ENCODE measurements around the gene NTN4.
"Not testable (repeated sequence)": the region's sequence is repeated elsewhere in the genome, so short reads cannot be mapped to it uniquely, and the experiment has no call there.

The NTN4 gene

DNA sequence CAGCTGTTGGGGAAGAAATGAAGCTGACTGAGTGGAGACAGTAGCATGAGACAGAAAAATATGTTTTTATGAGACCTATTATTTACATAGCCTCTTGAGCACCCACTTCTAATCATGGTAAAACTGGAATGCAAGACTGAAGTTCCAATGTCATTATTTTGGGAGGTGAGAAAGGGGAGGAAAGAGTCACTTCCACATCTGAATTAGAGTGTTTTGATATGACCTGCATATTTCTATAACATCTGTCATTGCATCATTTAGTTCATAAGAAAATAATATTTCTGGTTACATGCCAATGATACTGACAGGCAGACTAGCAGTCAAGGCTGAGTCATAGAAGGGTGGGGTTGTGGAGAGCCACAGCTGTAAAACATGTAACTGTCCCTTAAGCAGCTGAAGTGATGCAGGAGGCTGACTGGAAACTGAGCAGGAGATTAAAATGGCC, 26.7 kb downstream of the NTN4 start:
- no peak for TF ChIP-seq TAF1 (IDR thresholded peaks at IDR 0.05; ENCODE audit: borderline replicate concordance, low read depth, low read length)
- TF ChIP-seq POLR2AphosphoS5 (IDR thresholded peaks at IDR 0.05; ENCODE audit: low read depth, low read length): no peak
- no peak for TF ChIP-seq POLR2A (IDR thresholded peaks at IDR 0.05; ENCODE audit: low read depth, low read length)
- DNase-seq (ENCODE audit: insufficient read length): no peak
- FAIRE-seq: no peak

DNA sequence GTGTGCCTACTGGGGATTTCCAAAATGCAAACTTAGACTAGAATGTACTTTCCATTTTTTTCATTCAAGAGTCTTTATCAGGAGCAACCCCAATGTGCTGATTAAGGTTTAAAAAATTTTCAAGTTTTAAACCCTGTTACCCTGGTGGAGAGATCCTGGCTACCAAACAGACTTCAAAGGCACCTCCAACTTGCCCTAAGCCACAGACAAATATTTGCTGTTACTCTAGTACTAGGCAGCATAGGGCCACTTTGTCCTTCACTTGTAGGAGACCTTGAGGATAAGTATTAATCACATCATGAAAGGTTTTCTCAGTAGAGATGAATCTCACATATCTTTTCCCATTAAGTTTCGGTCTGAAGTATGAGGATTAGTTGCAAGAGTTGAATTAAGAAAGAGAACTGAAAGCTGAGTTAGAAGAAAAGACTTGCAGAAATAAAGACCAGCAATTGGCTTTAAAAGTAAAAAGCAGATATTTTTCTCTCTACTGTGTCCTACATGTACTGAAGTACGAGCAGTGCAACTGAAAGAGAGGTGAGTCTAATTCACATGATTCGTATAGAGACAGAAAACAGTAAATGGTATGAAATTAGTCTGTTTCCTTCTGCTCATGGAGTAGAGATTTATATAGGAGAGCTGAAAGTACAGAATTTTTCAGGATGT, 28.3 kb downstream of the NTN4 start:
- FAIRE-seq (no peak), DNase-seq (ENCODE audit: insufficient read length) (no peak)
- TF ChIP-seq POLR2AphosphoS5 (IDR thresholded peaks at IDR 0.05; ENCODE audit: low read depth, low read length) (no peak), TAF1 (IDR thresholded peaks at IDR 0.05; ENCODE audit: borderline replicate concordance, low read depth, low read length) (no peak), POLR2A (IDR thresholded peaks at IDR 0.05; ENCODE audit: low read depth, low read length) (no peak)

DNA sequence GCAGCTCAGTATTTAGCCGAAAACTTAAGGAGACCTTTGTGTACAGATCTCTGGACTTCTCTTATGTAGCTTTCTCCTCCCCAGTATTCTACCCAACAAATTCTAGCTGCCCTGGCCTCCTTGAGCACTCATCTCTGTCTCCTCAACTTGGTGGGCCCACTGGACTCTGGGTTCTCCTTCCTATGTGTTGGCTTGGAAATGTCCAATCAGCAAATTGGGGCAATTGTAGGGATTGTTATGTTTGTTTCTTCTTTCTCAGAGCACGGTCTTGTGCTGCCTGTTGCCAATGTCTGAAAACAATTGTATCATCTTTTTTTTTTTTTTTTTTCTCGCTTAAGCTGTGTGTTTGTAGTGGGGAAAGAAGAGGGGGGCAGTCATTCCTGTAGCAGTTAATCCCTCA, 30.2 kb downstream of the NTN4 start:
- TF ChIP-seq POLR2AphosphoS5 (IDR thresholded peaks at IDR 0.05; ENCODE audit: low read depth, low read length): no peak
- no peak for TF ChIP-seq POLR2A (IDR thresholded peaks at IDR 0.05; ENCODE audit: low read depth, low read length)
- TF ChIP-seq TAF1 (IDR thresholded peaks at IDR 0.05; ENCODE audit: borderline replicate concordance, low read depth, low read length): no peak
- no peak for FAIRE-seq
- DNase-seq (ENCODE audit: insufficient read length): no peak

DNA sequence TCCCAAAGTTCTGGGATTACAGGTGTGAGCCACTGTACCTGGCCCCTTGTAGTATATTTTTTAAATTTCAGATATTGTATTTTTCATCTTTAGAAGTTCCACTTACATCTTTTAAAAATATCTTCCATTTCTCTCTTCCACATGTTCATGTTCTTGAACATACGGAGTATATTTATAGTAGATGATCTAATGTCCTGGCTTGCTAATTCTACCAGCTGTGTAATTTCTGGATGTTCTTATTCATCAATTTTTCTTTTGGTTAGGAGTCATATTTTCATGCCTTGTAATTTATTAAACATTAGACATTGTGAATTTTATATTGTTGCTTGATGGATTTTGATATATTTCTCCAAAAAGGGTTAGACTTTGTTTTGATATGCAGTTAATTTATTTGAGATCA, 30.8 kb downstream of the NTN4 start:
- TF ChIP-seq TAF1 (IDR thresholded peaks at IDR 0.05; ENCODE audit: borderline replicate concordance, low read depth, low read length) (no peak), POLR2A (IDR thresholded peaks at IDR 0.05; ENCODE audit: low read depth, low read length) (no peak), POLR2AphosphoS5 (IDR thresholded peaks at IDR 0.05; ENCODE audit: low read depth, low read length) (no peak)
- DNase-seq (ENCODE audit: insufficient read length) (no peak), FAIRE-seq (no peak)

DNA sequence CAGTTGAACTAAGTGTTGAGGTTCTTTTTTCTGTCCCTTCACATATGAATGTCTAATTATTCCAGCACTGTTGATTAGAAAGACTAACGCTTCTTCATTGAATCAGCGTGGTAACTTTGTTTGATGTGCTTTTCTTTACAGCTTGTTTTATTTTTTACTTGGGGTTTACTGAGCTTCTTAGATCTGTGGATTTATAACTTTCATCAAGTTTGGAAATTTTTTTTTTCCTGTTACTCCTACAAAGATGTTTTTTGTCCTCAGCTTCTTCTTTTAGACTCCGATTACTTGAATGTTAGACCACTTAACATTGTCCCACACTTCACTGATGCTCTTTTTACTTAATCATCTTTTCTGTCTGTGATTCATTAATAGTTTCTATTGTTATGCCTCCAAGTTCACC, 31.5 kb downstream of the NTN4 start:
- FAIRE-seq (no peak), DNase-seq (ENCODE audit: insufficient read length) (no peak)
- TF ChIP-seq POLR2AphosphoS5 (IDR thresholded peaks at IDR 0.05; ENCODE audit: low read depth, low read length) (no peak), TAF1 (IDR thresholded peaks at IDR 0.05; ENCODE audit: borderline replicate concordance, low read depth, low read length) (no peak), POLR2A (IDR thresholded peaks at IDR 0.05; ENCODE audit: low read depth, low read length) (no peak)

DNA sequence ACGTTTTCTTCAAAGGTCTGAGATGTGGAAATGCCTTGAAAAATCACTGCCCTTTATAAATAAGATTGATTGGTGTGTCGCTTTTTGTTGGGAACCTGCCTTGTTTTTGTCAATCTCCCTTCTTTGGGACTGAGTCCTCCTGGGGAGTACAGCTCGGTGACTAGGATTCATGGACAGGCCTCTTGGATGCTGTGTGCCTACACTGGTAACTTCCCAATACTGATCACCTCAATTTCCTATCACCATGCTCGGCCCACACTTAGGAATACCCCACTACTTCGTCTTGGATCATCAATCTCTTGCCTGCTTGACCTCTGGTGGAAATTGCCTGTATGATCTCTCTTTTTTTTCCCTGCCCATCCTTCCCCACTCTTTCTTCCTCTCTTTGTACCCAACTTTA, 34.2 kb downstream of the NTN4 start:
- DNase-seq (ENCODE audit: insufficient read length): no peak
- no peak for FAIRE-seq
- TF ChIP-seq POLR2AphosphoS5 (IDR thresholded peaks at IDR 0.05; ENCODE audit: low read depth, low read length) (no peak), TAF1 (IDR thresholded peaks at IDR 0.05; ENCODE audit: borderline replicate concordance, low read depth, low read length) (no peak), POLR2A (IDR thresholded peaks at IDR 0.05; ENCODE audit: low read depth, low read length) (no peak)

DNA sequence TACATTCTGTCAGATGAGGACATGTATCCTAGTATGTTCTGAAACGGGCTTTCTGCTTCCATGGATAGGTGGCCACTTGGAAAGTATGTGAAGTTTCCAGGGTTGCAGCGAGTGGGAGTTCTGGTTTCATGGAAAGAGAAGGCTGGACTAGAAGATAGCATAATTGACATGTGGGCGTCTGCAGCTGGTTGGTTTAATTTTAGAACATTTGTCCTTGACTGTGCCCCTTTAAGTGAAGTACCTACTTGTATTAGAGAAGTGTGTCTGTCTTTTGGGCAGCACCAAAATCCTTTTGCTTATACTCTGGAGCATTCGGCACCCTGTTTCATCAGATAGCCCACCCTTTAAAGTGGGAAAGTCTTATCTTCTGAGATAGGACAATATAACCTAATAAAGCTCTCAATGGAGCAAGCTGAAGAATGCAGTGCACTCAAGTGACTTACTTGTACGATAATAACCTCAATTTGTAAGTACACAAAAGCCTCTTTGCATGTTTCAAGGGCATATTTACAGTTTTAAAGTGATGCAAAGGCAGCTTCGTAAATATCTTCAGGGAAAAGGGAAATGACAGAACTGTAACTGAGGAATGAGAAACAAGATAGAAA, 35.2 kb downstream of the NTN4 start:
- FAIRE-seq (no peak), DNase-seq (ENCODE audit: insufficient read length) (no peak)
- TF ChIP-seq POLR2A (IDR thresholded peaks at IDR 0.05; ENCODE audit: low read depth, low read length): no peak
- TF ChIP-seq POLR2AphosphoS5 (IDR thresholded peaks at IDR 0.05; ENCODE audit: low read depth, low read length): no peak
- TF ChIP-seq TAF1 (IDR thresholded peaks at IDR 0.05; ENCODE audit: borderline replicate concordance, low read depth, low read length): no peak

DNA sequence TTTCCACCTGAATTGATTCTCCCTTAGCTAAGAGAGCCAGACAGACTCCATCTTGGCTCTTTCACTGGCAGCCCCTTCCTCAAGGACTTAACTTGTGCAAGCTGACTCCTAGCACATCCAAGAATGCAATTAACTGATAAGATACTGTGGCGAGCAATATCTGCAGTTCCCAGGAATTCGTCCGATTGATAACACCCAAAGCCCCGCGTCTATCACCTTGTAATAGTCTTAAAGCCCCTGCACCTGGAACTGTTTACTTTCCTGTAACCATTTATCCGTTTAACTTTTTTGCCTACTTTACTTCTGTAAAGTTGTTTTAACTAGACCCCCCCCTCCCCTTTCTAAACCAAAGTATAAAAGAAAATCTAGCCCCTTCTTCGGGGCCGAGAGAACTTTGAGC, 44.5 kb downstream of the NTN4 start:
- not testable (repeated sequence) for DNase-seq (ENCODE audit: insufficient read length); FAIRE-seq

DNA sequence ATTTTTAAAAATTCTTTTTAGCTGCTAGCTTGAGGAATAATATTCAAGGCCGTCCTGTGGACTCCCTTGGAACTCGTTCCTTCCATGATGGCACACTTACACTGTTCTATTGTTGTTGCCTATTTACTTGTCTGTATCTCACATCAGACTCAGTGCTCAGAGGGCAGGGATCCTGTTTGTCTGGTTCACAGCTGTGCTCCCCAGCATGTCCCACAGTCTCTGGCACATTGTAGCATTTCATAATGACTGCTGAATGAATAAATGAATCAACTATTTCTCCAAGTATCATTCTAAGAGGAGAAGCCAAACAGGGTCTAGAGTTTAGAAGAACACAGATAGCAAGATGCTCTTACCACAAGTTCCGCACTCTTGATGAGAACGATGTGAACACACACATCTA, 48.0 kb downstream of the NTN4 start:
- no peak for DNase-seq (ENCODE audit: insufficient read length)
- no peak for FAIRE-seq
- no peak for TF ChIP-seq POLR2A (IDR thresholded peaks at IDR 0.05; ENCODE audit: low read depth, low read length)
- TF ChIP-seq POLR2AphosphoS5 (IDR thresholded peaks at IDR 0.05; ENCODE audit: low read depth, low read length): no peak
- TF ChIP-seq TAF1 (IDR thresholded peaks at IDR 0.05; ENCODE audit: borderline replicate concordance, low read depth, low read length): no peak

DNA sequence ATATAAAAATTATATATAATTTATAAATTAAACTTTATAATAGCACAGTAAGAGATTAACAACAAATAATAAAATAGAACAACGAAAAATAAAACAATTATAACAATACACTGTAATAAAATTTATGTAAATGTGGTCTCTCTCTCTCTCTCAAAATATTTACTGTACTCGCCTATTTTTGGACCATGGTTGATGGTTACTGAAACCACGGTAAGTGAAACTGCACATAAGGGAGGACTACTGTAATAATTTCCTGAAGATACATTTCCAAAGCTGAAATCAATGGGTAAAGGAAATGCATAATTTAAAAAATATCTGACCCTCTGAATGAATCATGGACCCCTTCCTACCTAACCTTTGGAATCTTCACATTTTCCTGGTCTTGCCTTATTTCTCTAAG, 48.9 kb downstream of the NTN4 start:
- DNase-seq (ENCODE audit: insufficient read length): no peak
- TF ChIP-seq POLR2AphosphoS5 (IDR thresholded peaks at IDR 0.05; ENCODE audit: low read depth, low read length) (no peak), TAF1 (IDR thresholded peaks at IDR 0.05; ENCODE audit: borderline replicate concordance, low read depth, low read length) (no peak), POLR2A (IDR thresholded peaks at IDR 0.05; ENCODE audit: low read depth, low read length) (no peak)
- FAIRE-seq: no peak

DNA sequence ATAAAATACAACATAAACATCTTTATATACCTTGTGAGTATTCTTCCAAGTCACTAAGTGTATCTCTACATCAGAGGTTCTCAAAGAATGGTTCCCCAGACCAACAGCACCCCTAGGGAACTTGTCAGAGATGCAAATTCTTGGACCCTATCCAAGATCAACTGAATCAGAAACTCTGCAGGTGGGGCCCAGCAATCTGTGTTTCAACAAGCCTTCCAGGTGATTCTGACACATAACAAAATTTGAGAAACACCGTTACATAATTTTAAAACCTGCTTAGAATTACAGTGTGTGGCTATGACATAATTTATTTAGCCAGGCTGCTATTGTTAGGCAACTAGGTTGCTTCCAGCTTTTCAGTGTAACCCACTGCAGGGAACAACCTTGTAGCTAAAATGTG, 49.8 kb downstream of the NTN4 start:
- no peak for FAIRE-seq
- TF ChIP-seq POLR2A (IDR thresholded peaks at IDR 0.05; ENCODE audit: low read depth, low read length): no peak
- TF ChIP-seq TAF1 (IDR thresholded peaks at IDR 0.05; ENCODE audit: borderline replicate concordance, low read depth, low read length): no peak
- TF ChIP-seq POLR2AphosphoS5 (IDR thresholded peaks at IDR 0.05; ENCODE audit: low read depth, low read length): no peak
- no peak for DNase-seq (ENCODE audit: insufficient read length)

DNA sequence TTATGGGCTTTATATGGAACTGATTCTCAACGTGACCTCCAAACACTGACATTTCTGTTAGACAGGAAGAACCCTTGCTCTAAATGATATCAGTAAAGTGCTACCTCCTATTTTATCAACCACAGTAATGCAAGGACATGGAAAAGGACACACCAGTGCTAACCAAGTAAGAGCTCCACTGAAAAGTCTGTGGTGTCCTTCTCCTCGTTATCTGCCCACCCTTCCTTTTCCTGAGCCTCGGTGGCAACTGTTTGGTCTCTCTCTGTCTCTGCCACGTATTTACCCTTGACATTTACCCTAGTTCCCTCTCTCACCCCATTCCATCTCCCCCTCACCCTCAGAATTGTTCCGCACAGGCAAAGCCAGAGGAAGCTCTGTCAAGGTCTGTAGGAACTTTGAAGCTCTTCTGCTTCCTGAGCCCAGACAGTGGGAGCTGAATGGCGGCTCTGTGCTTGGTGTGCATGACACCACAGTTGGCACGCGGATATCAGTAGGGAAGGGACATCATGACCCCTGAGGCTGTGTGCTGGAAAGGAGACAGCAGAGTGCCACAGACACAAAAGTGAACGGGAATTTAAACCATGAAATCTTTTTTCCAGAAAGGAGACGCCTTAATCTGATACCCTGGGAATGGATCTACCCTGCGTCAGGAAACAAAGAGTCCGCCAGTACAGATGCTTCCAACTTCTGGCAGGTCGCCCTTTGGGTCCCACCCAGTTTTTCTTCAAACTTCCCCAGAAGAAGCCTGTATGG, 50.8 kb downstream of the NTN4 start:
- FAIRE-seq: no peak

More for the DNA sequence above, 50.8 kb downstream of the NTN4 start:
- TF ChIP-seq POLR2AphosphoS5 (IDR thresholded peaks at IDR 0.05; ENCODE audit: low read depth, low read length) (no peak), TAF1 (IDR thresholded peaks at IDR 0.05; ENCODE audit: borderline replicate concordance, low read depth, low read length) (no peak), POLR2A (IDR thresholded peaks at IDR 0.05; ENCODE audit: low read depth, low read length) (no peak)
- DNase-seq (ENCODE audit: insufficient read length): no peak

All from GM12892 (cell line).